GM19328 (cell line): Measurements from ENCODE around the gene GALNT11.

ENCODE experiments used
- ATAC-seq: cut with Tn5 transposase; IDR thresholded peaks from one replicate; pipeline ENCODE4 v1.9.1; 2021; ENCODE audit warnings: mild to moderate bottlenecking, moderate library complexity; ENCODE audit not compliant: unreplicated experiment

Gene GALNT11

DNA sequence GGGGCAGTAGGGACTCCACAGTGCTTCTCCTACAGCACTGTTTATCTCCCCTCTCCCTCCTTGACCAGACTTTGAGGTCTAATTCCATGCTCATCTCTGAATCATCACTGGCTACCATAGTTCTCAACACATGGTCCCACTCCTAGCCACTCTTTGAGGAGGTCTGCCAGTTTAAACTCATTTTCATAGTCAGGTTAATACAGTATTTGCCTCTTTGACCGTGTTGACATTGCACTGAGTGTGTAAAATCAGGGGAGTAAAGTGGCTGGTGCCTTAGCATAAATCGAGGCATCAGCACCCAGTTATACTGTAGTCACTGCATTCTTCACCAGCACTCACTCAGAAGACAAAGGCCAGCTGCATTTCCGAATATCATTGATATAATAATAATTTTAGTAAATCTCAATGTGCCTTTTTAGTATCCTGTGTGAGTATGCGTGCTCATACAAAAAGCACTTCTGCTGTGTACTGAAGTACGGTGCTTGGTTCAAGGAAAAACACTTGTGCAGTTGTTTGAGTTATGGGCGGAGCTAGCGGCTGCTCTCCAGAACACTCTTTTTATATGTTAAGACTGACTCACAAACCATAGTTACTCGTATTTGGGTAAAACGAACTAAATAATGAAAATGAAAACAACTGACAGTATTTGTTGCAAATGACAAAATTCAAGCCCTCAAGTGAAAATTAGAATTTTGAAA lies 89.7 kb downstream of the GALNT11 start:
- ATAC-seq = no peak

DNA sequence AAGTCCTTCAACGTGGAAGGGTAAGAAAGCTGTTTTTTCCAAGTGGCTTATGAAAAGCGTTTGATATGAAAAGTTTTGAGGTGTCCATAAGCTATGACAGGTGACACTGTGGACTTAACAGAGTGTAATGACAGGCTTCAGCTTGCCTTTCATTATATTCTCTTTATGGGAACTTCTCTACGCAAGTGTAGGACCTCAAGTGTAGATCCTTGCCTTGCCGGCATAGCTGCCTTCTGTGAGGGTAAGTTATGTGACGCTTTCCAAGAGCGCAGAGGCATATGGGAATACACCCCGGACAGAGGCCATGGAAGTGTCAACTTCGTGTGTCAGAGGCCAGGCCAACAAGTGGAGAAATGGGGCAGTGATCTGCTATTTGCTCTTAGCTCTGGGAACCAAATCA lies 91.9 kb downstream of the GALNT11 start:
- no peak for ATAC-seq

DNA sequence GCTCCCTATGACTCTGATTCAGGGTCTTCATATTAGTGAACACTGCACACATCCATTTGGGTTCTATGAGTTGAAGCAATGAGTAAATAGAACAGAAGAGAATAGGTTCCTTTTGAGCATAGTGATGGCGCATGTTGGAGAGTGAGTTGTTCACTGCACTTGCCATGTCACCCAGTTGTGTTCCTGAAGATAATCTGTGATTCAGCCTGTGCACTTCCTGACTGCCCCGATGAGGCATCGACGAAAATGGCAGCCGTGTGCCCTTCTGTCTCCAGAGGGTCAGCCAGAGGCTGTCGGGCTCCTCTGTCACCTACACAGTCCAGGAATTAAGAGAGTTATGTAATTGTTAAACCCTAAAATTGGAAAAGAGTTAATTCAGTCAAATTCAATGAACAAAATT lies 94.7 kb downstream of the GALNT11 start:
- ATAC-seq = no peak

DNA sequence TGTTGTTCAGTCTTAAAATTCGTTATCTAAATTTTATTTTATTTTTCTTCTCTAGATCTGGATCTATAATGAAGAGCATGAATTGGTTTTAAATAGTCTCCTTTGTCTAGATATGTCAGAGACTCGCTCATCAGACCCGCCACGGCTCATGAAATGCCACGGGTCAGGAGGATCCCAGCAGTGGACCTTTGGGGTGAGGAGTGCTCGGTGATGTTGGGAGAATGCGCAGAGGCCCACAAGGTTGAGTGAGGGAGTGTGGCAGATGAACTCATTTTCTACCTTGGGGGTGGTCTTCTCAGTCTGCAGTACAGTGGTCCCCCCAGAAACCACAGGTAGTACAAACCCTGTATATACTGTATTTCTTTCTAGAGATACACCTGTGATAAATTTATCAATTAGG lies 95.3 kb downstream of the GALNT11 start:
- ATAC-seq = no peak

DNA sequence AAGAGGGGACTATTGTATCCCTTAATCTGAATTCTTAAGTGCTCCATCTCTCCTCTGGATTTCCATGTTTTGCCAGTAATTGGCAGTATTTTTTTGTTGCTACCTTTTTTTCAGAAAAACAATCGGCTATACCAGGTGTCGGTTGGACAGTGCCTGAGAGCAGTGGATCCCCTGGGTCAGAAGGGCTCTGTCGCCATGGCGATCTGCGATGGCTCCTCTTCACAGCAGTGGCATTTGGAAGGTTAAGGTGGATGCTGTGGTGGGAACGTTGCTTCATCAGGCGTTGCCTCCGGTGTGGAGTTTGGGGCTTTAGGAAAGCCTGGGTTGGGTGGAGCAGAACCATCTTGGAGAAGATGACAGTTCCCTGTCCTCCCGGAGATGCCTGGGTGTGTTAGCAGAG lies 96.0 kb downstream of the GALNT11 start:
- ATAC-seq = no peak

DNA sequence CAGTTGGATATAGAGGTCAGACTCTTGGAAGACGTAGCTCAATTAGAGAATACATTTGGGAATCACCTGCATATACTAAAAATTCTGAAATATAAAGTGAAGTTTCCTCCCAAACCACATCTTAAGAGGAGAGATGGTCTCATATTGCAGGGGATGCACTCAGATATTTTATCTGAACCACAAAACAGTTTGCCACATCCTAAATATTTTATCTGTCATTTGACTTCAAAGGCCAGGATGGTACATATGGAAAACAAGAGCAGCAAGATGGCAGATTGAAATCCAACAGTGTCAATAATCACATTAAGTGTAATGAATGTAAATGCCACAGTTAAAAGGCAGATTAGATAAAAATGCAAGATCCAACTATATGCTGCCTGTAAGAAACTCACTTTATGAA lies 97.1 kb downstream of the GALNT11 start:
- ATAC-seq = no peak

DNA sequence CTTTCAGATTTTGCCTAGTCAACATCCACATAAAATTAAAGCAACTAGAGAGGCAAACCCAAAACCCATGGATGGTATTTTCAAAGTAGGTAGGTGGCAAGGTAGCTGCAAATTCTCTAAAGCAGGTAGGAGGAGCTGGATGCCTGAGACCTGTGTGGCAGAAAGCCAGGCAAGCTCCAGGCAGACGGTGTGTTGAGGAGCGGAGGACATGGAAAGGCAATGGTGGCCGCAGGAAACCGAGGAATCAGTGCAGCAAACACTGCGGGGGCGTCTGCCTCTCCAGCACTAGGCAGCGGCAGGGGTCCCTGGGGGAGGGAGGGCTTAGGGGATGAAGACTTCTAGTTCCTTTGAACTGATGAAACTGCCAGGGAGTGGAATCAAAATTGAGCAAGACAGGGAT lies 101.3 kb downstream of the GALNT11 start:
- ATAC-seq = no peak

DNA sequence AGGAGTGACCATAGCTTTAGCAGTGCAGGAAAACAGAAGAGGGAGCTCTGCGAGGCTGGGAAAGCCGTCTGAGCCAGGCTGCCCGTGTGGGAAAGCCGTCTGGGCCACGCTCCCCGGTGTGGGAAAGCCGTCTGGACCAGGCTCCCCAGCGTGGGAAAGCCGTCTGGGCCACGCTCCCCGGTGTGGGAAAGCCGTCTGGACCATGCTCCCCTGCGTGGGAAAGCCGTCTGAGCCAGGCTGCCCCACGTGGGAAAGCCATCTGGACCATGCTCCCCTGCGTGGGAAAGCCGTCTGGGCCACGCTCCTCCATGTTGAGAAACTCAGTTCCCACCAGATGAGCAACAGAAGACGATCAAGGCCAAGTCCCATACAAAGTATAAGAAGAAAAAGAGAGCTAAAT lies 101.8 kb downstream of the GALNT11 start:
- no peak for ATAC-seq

DNA sequence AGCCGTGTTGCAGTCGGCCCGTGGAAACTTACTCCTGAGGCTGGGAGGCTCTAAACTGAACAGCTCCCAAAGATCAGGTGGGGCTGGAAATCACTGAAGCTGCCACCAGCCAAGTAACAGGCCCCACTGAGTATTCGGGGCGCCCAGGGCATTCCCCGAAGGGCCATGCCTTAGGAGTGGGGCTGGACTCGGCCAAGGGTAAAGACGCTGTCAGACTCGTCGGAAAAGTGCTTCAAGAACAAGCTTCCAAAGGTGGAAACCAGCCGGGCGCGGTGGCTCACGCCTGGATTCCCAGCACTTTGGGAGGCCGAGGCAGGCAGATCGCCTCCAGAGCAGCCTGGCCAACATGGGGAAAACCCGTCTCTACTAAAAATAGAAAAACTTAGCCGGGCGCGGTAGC lies 102.8 kb downstream of the GALNT11 start:
- no peak for ATAC-seq

DNA sequence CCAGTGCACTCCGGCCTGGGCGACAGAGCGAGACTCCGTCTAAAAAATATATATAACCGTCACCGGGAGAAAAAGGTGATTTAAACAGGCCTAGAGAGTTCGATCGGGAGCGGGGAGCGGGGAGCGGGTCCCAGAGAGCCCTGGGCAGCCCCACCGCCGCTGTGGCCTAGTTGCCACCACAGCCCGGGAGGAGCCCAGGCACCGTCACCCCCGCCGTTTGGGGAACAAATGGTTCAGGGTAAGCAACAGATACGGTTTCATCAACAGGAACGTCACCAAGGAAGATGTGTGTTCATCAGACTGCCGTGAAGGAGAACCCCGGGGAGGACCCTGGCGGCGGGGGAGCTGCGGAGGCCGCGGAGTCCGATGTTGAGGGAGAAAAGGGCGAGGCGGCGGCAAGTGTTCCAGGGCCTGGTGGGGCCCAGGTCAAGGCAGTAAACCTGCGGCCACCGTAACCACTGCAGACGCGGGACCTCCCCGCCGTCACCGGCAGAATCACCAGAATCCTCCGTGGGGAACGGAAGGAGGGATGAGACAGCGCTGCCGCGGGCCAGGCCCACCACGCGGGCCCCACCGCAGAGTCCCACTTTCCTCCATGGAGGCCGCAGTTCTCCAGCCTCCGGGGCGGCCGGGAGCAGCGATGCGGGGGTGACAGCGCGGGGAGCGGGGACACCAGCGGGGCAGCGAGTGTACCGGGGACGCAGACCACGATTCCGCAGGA lies 103.4 kb downstream of the GALNT11 start:
- ATAC-seq = no peak

DNA sequence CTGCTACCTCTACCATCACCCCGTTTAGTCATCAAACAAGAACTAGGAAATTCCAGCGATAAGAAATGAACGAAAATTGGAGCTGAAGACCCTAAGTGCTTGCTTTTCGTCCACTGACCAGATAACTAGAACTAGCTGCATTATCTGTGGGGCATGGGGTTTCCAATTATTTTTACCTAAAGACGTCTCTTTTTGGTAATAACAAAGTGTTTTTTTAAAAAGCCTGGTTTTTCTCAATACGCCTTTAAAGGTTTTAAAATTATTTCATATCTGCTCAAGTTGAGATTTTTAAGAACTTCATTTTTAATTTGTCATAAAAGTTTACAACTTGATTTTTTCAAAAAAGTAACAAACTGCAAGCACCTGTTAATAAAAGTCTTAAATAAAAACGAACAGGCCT lies 104.2 kb downstream of the GALNT11 start:
- ATAC-seq = no peak

DNA sequence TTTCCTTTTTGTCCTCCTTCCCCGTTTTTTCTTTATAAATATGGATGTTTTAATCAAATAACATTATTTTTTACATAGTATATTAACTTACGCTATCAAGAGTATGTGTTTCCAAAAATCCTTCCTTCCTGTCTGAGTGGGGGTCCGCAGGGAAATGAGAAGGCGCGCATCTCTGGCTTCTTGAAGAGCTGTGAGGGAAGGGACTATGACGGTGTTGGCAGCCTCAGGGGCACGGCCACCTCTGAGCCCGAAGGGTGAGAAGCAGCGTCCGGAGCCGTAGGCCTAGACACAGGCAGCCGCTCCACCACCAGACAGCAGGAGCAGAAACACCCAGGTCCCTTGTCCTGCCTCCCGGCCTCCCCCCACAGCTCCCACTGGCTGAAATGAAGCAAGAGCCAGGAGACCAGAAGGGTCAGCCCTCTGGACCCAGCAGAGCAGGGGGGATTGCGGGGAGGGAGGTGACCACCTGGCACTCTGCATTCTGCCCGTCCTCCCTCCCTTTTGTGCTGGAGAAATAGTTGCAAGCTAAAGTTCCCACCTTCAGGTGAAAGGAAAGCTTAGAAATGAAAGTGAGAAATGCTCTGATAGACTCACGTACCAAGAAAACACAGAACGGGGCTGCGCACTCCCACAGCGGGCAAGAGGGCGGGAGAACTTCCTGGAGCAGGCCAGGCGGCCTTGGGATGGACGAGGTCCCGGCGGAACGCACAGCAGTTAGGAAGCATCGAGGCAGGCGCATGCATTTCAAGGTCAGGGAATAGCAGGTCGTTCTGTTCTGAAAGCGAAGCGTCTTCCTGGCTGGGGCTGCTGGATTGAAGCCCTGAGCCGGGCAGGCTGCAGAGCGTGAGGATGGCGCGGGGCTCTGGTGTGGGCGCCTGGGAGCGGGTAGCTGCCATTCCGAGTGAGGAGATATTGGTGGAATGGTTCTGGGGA lies 105.5 kb downstream of the GALNT11 start:
- ATAC-seq = no peak

DNA sequence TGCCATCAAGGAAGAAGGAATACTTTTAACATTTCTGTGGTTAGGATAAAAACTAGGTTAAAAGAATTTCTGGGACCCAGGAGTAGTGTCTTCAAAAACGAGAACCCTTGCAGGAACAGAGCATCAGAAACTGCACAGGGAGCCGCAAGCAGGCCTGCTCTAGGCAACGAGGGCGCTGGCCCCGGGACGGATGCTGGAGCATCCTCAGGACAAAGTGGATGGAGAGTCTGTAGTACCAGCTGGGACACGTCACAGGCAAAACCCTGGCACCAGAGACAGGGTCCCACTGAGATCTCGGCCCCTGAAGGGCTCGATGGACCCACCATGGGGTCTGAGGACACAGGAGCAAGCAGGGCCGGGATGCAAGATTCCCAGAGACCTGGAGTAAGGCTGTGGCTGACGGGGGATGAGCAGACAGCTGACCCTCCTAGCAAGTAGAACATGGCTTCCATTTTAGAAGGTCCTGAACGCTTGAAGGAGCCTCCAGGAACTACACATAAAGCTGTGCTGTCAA lies 106.6 kb downstream of the GALNT11 start:
- no peak for ATAC-seq

DNA sequence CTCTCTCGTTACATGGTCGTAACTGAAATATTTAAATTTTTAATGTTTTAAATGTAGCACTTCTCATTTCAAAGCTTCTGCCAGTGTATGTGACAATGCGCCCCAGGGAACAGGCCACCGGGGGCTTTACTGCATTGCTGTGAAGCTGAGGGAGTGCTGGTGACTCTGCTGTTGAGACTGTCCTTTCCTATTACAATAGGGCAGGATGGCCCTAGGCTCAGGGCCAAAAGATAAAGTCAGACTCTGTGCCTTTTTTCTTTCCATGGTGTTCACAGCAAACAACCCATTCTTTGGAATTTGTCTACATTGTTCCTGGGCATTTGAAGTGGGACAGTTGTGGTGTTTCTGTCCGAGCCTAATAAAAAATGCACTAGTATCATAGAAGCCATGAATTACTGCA lies 107.3 kb downstream of the GALNT11 start:
- no peak for ATAC-seq

DNA sequence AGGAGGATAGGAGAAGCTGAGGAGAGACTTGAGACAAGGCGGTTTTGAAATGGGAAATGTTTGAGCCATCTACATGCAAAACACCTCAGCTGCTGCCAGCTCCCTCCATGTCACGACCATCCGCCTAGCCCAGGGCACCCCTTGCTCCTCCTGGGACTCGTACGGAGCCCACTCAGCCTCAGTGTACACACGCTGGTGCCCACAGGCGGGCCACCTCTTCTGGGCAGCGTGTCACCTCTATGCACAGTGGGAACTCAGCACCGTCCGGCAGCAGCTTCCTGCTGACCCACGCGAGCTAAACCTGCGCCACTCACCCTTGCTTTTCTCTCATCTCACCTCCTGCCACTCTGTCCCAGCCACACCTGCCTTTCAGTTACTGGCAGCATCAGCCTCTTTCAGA lies 108.3 kb downstream of the GALNT11 start:
- ATAC-seq = no peak

DNA sequence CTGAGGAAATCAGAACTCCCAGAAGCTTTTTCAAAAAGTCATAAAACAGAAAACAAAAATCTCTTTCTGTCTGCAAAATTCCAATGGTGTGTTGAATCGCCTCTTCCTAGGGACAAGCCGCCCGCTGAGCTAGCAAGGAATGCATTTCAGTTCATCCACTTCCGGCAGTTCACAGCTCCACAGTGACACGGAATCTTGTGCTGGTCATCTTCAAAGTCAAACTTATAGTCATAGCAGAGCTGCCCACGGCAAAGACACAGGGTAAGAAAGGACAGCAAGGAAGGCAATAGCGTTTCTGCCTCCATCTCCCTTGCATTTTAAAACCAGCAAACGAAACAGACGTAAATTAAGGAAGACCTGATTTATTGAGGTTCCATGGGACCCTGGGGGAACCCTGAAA lies 111.2 kb downstream of the GALNT11 start:
- ATAC-seq = no peak

DNA sequence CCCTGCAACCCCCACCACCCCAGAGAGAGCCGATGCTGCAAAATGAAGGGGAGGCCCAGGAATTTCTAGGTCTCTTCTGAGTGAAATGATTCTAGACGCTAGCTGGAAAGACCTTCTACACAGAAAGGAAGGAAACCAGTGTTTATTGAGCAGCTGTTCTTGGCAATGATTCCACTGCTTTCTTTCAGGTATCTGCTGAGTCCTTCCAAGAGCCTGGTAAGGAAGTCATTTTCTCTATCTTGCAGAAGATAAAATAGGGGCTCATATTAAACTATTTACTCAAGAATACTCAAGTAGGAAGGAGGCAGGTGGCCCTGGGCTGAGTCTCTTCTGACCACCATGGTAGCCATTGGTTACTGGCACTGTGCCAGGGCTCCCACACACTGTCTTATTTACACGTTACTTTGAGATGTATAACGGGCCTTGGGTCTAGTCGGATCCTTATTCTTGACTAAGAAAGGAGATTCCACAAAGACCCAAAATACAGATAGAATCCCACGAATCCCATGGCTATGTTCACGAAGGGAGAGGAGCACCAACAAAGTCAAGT lies 112.1 kb downstream of the GALNT11 start:
- ATAC-seq = no peak

DNA sequence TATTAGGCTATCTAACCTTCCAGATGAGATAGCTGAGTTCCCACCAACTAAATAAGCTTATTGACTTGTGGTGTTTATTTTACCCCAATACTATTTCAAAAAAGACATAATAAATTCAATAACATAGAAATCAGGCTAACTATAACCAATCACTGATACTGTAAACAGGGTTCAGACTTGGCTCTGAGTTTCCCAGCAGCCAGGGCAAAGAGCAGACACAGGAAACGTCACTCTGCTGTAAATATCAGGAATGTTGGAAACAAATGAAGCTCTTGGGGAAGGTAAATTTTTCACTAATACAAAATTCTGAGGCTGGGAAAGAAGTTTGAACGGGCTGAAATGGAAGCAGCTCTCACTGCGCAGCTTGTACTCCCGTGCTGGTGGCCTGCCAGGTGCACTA lies 114.6 kb downstream of the GALNT11 start:
- no peak for ATAC-seq

DNA sequence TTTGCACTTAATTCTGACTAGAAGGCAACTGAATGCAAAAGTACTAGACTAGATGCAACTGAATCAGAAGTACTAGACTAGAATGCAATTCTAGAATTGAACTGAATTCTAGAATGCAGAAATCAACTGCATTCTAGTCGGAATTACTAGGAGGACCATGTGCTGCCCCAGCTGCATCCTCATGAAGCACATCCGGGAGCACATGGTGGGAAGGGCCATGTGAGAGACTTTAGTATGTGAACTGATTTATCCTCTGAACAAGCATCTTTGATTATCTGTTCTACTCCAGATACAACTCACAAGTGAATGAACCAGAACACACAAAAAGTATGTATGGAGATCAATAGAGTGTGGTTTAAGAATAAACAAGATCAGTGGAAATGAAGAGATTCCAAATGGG lies 115.1 kb downstream of the GALNT11 start:
- ATAC-seq = no peak

DNA sequence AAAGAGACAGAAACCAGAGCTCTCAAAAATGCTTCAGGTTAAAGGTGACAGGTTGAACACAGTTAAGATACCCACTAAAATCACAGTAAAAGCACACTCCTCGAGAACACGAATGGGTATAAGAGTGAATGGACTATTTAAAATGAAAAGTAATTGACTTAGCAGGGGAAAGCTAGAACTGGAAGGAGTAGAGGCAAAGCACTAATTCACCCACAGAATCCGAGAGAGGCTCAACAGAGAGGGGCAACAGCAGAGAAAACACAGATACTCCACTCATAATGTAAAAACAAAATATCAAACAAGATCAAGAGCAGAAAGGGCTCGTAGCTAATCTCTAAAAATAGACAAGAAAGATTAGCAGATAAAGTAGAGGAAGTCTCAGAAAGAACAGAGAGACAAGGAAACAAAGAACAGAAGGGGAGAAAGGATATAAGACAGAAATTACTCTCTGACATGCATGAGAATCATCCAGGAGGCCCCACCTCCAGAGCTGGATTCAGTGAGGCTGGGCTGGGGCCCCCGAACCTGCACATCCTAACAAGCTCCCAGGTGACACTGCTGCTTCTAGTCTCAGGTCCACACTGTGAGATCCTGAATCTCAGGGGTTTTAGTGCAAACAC lies 117.6 kb downstream of the GALNT11 start:
- no peak for ATAC-seq
